AG04450 (cell line): Measurements from ENCODE around the gene KCNH6. TPM values are rescaled to one million over a fixed set of nuclear protein-coding genes. Genes with fewer than 3 reads are reported as not detected.

Experiments
- CTCF ChIA-PET: fragments of 300-600, 350-600 bp; formaldehyde crosslinking; extraction: SDS; loops from one replicate; lab custom pipeline; 2022; ENCODE audit warnings: antibody characterized with exemption, inconsistent platforms; lab: Charles Lee
- POLR2A ChIA-PET: fragments of 350-600 bp; formaldehyde crosslinking; extraction: SDS; loops from one replicate; lab custom pipeline; 2021; ENCODE audit warnings: antibody characterized with exemption, inconsistent platforms; lab: Yijun Ruan, JAX
- DNase-seq: peaks from one replicate; pipeline ENCODE4 v3.0.0-alpha.2; 2011; ENCODE audit warnings: low read depth, low spot score
- H3K27ac ChIP-seq: one replicate; pipeline ENCODE4 v1.5.1; 2012; ENCODE audit warnings: low read depth, low read length, control low read depth
- H3K27me3 ChIP-seq: one replicate; pipeline ENCODE4 v1.6.0; 2012; ENCODE audit warnings: low read length; ENCODE audit not compliant: control insufficient read depth, insufficient read depth
- H3K4me3 ChIP-seq: 2 replicates; pipeline ENCODE4 v1.5.1; 2011; ENCODE audit warnings: mild to moderate bottlenecking, low read depth, low read length, control low read depth
- H3K9me3 ChIP-seq: 2 replicates; pipeline ENCODE4 v1.5.1; 2012; ENCODE audit warnings: low read length; ENCODE audit not compliant: control insufficient read depth, insufficient read depth
- polyA plus RNA-seq: library from polyadenylated mRNA; depleted of rRNA; stranded (reverse); fragments of >200 nt; gene quantifications from 2 replicates; pipeline ENCODE4 v1.2.3, GENCODE V29; 2011
- TF ChIP-seq, protein P1 (sequence below): IDR thresholded peaks from 2 replicates; pipeline ENCODE4 v1.5.1; 2011; ENCODE audit warnings: low read depth, low read length, control low read depth, inconsistent platforms

Gene KCNH6
- polyA plus RNA-seq, 1 experiment: 0.04 TPM

GRCh38 chr17:63558441-63558840 is 35.3 kb downstream of the KCNH6 start:
- no peaks in the 10 kb centered on the region for H3K9me3 ChIP-seq
- no peak overlapping the region for H3K27ac ChIP-seq
- DNase-seq: no peak
- POLR2A ChIA-PET: no interaction called here
- CTCF ChIA-PET: interaction anchor here (1.5 kb wide), 1 partner anchor 53 kb away, joined by 4 read pairs; no protein-coding TSS in a partner anchor
- TF ChIP-seq, protein P1, sequence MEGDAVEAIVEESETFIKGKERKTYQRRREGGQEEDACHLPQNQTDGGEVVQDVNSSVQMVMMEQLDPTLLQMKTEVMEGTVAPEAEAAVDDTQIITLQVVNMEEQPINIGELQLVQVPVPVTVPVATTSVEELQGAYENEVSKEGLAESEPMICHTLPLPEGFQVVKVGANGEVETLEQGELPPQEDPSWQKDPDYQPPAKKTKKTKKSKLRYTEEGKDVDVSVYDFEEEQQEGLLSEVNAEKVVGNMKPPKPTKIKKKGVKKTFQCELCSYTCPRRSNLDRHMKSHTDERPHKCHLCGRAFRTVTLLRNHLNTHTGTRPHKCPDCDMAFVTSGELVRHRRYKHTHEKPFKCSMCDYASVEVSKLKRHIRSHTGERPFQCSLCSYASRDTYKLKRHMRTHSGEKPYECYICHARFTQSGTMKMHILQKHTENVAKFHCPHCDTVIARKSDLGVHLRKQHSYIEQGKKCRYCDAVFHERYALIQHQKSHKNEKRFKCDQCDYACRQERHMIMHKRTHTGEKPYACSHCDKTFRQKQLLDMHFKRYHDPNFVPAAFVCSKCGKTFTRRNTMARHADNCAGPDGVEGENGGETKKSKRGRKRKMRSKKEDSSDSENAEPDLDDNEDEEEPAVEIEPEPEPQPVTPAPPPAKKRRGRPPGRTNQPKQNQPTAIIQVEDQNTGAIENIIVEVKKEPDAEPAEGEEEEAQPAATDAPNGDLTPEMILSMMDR: no peak
- no peaks in the 10 kb centered on the region for H3K27me3 ChIP-seq
- no peak overlapping the region for H3K4me3 ChIP-seq

DNA sequence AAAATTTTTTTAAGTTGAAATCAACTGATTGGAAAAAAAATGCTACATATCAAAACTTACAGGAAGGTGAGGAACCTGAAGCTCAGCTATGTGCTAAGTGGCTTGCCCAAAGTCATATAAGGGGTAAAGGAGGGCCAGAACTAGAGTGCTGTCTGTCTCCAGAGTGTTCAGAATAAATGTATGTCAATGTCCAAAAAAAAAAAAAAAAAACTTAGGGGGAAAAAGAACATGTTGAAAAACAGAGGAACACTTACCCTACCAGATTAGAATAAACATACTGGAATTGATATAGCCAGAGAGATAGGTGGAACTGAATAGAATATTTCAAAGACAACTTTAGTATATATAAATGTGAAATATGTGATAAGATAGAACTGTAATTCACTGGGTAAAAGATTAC is 38.7 kb downstream of the KCNH6 start:
- H3K27me3 ChIP-seq: no peaks in the 10 kb centered on the region
- DNase-seq: no peak
- TF ChIP-seq, protein P1: no peak
- H3K27ac ChIP-seq: no peak overlapping the region
- H3K4me3 ChIP-seq: no peak overlapping the region
- no peaks in the 10 kb centered on the region for H3K9me3 ChIP-seq
- ChIA-PET POLR2A (interaction anchor here (1.1 kb wide), 1 partner anchor 35 kb away, joined by 3 read pairs; no protein-coding TSS in a partner anchor), CTCF (no interaction called here)

DNA sequence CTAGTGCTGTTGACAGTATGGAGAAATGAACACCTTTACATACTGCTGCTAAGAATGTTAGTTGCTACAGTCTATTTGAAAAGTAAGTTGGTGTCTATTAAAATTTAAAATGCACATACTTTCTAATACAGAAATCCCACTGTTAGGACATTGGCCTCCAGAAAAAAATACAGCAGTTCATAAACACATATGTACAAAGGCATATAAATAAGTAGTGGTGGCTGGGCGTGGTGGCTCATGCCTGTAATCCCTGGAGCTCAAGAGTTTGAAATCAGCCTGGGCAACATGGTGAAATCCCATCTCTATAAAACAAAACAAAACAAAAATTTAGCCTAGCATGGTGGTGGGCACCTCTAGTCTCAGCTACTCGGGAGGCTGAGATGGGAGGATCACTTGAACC is 40.2 kb downstream of the KCNH6 start:
- ChIA-PET POLR2A (no interaction called here), CTCF (no interaction called here)
- no peaks in the 10 kb centered on the region for H3K27me3 ChIP-seq
- no peak for DNase-seq
- H3K4me3 ChIP-seq: no peak overlapping the region
- H3K9me3 ChIP-seq: no peaks in the 10 kb centered on the region
- no peak overlapping the region for H3K27ac ChIP-seq
- TF ChIP-seq, protein P1: no peak

DNA sequence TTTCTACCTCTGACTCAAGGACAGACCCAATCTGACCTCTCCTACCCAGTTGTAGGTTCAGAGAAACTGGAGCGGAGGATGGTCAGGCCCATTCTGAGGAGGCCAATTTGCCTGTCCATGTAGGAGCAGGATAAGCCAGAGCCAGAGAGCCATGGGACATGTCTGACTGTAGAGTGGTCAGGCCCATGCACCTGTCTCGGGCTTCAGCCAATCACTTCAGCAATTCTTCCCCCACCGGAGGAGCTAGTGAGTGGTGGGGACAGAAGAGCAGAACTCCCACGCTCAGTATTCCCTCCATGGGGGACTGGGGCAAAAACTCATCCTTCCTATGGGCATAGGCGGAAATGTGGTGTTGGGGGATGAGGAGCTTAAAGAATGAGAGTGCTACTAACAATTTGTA is 41.4 kb downstream of the KCNH6 start:
- TF ChIP-seq, protein P1: no peak
- Histone ChIP-seq H3K27ac (no peak overlapping the region), H3K4me3 (no peak overlapping the region), H3K27me3 (no peaks in the 10 kb centered on the region), H3K9me3 (no peaks in the 10 kb centered on the region)
- POLR2A ChIA-PET: no interaction called here
- DNase-seq: no peak
- CTCF ChIA-PET: interaction anchor here (1.2 kb wide), 1 partner anchor 48 kb away, joined by 5 read pairs; no protein-coding TSS in a partner anchor

DNA sequence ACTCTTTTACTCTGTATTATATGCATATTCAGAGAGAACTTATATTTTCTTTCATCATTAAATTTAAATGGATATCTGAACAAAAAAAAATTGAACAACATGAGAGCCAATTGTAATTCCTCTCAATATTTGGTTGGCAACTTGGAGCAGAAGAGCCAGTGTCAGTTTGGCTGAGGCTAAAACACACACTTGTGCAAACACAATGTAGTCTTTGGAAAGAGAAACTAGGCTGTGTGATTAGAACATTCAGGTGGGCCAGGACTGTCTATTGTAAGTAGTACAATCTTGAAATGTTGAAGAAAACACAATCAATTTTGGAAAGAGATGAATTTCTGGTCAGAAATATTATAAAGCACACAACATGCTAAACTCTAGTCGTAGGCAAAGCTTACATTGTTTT is 44.1 kb downstream of the KCNH6 start:
- CTCF ChIA-PET: no interaction called here
- H3K9me3 ChIP-seq: no peaks in the 10 kb centered on the region

More for the DNA sequence above, 44.1 kb downstream of the KCNH6 start:
- POLR2A ChIA-PET: no interaction called here
- Histone ChIP-seq H3K27me3 (no peaks in the 10 kb centered on the region), H3K4me3 (no peak overlapping the region), H3K27ac (no peak overlapping the region)
- TF ChIP-seq, protein P1: no peak
- DNase-seq: no peak
